ENCODE data around the gene PCSK4. TPM values are rescaled to one million over a fixed set of nuclear protein-coding genes. Genes with fewer than 3 reads are reported as not detected.

PCSK4 gene
- total RNA-seq, 1 experiment from 2014 or later: 9.1 TPM

- no peak overlapping the region for H3T11ph ChIP-seq (ENCODE audit: low read length)
These were observed 5.1 kb upstream of the PCSK4 start for GRCh38 chr19:1495051-1495798.

More at GRCh38 chr19:1495051-1495798, 5.1 kb upstream of the PCSK4 start:
- no peak overlapping the region for H2AK5ac ChIP-seq (ENCODE audit: insufficient read length, low read length)
- no peak overlapping the region for H3K4ac ChIP-seq (ENCODE audit: low read depth, low read length)
- no peak overlapping the region for H2BK120ac ChIP-seq (ENCODE audit: low read depth, low read length, poor library complexity, severe bottlenecking)
- H4K20me1 ChIP-seq (ENCODE audit: control insufficient read depth, insufficient read depth, insufficient read length): no peaks in the 10 kb centered on the region
- H3K14ac ChIP-seq (ENCODE audit: insufficient read depth, low read length): no peak overlapping the region; the same call in 1 of the 2 replicates
- H3K9me3 Mint-ChIP-seq: peaks cover 3 to 7% of the 10 kb centered on the region in 2 experiments
- H3K18ac ChIP-seq (ENCODE audit: insufficient read length, low read depth, low read length): no peak overlapping the region
- H3K27me3 ChIP-seq (ENCODE audit: insufficient read depth, low read length): peaks cover 3% of the 10 kb centered on the region; the same call in 1 of the 2 replicates
- TF ChIP-seq, protein P1, sequence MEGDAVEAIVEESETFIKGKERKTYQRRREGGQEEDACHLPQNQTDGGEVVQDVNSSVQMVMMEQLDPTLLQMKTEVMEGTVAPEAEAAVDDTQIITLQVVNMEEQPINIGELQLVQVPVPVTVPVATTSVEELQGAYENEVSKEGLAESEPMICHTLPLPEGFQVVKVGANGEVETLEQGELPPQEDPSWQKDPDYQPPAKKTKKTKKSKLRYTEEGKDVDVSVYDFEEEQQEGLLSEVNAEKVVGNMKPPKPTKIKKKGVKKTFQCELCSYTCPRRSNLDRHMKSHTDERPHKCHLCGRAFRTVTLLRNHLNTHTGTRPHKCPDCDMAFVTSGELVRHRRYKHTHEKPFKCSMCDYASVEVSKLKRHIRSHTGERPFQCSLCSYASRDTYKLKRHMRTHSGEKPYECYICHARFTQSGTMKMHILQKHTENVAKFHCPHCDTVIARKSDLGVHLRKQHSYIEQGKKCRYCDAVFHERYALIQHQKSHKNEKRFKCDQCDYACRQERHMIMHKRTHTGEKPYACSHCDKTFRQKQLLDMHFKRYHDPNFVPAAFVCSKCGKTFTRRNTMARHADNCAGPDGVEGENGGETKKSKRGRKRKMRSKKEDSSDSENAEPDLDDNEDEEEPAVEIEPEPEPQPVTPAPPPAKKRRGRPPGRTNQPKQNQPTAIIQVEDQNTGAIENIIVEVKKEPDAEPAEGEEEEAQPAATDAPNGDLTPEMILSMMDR (conservative IDR thresholded peaks at IDR 0.05): no peak
- H3K56ac ChIP-seq (ENCODE audit: insufficient read length, low read depth, low read length): no peak overlapping the region
- DNase-seq: no peak
- H4K5ac ChIP-seq (ENCODE audit: insufficient read length, low read depth, low read length): no peak overlapping the region
- H3K4me1 Mint-ChIP-seq: peaks cover 4 to 15% of the 10 kb centered on the region in 2 experiments
- peaks cover 63% of the 10 kb centered on the region for H3K27me3 Mint-ChIP-seq (ENCODE audit: low read depth)
- no peak overlapping the region for H2AFZ ChIP-seq (ENCODE audit: low read length)
- H2BK12ac ChIP-seq (ENCODE audit: insufficient read length, low read depth, low read length): no peak overlapping the region
- no peak overlapping the region for H3K4me3 Mint-ChIP-seq
- no peak overlapping the region for H2BK20ac ChIP-seq (ENCODE audit: low read depth, low read length, poor library complexity, severe bottlenecking)
- H2BK5ac ChIP-seq (ENCODE audit: insufficient read length, low read length): no peak overlapping the region
- H3K36me3 Mint-ChIP-seq (ENCODE audit: insufficient read depth in 1 of 3, low read depth in 3 of 3): no peaks in the 10 kb centered on the region; a peak in 1 of 7 replicates
- WGBS (ENCODE audit: extremely low coverage, insufficient read length, low lambda C conversion rate): no CpG with 5 or more reads among the region's 37 CpGs
- no peaks in the 10 kb centered on the region for H3K79me1 ChIP-seq (ENCODE audit: insufficient read depth, low read depth, low read length, poor library complexity, severe bottlenecking)
- no peaks in the 10 kb centered on the region for H3K9me3 ChIP-seq (ENCODE audit: control insufficient read depth, low read depth, low read length)
- H3K4me2 ChIP-seq (ENCODE audit: insufficient read depth, insufficient read length, low read length): no peak overlapping the region
- H3K9ac ChIP-seq (ENCODE audit: extremely low read depth, insufficient read length, low read length): no peak overlapping the region
- H3K27ac Mint-ChIP-seq: no peak overlapping the region; a peak in 1 of 7 replicates
- no peak overlapping the region for H3K27ac ChIP-seq (ENCODE audit: insufficient read length, low read depth, low read length)
- H3K23ac ChIP-seq (ENCODE audit: insufficient read length, low read depth, low read length): no peak overlapping the region
- H3K79me2 ChIP-seq (ENCODE audit: insufficient read depth, low read length): no peaks in the 10 kb centered on the region
- no peak overlapping the region for H4K8ac ChIP-seq (replicated peaks; ENCODE audit: insufficient read length, low read depth, low read length)
- H4K91ac ChIP-seq (ENCODE audit: insufficient read length, low read depth, low read length): no peak overlapping the region
- no peaks in the 10 kb centered on the region for H3K4me1 ChIP-seq (ENCODE audit: insufficient read depth, low read length)
- no peak overlapping the region for H2BK15ac ChIP-seq (ENCODE audit: low read depth, low read length)
- peaks cover 9% of the 10 kb centered on the region for H3K23me2 ChIP-seq (ENCODE audit: insufficient read length, low read depth, low read length, poor library complexity, severe bottlenecking)
